ENCODE results near the gene HOXC6. TPM values are rescaled to one million over a fixed set of nuclear protein-coding genes. Genes with fewer than 3 reads are reported as not detected.

HOXC6 gene
- total RNA-seq, 1 experiment from 2014 or later = 2.8 TPM

DNA sequence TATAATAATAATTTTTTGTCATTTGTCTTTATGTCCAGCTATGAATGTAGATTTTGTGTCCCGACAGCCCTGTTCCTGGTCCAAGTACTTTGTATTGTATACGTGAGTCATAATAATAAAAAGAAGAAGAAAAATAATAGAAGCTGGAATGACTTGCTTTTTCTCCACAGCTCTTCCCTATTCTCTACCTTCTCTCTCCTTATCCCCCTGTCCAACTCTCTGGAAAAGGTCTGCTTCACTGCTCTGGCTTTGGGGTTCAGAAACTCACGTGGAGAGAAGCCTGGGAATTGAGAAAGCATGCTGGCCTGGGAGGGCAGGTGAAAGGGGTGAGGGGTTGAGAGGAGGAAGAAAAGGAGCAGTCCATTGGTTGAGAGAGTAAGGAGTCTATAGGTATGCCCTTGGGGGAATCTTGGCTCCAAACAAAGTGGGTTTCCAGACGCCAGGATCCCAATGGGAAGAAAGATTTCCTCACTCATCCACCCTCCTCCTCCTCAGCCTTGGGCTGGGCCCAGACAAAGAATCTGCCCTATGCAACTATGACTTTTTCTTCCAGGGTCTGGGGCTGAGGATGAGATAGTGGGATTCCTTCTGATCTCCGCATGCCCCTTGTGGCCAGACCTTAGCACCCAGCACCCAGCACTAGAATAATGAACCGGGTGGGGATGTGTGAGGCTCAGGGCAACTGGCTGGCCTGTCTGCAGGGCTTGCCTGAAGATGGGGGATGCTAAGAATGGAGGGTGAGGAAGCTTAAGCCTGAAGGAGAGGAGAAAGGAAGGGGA lies 15.4 kb upstream of the HOXC6 start:
- intact Hi-C loops (cut with micrococcal nuclease) = no loop called here
- ChIA-PET POLR2A (ENCODE audit: unreplicated experiment) (interaction anchor here (0.6 kb wide), 2 partner anchors 14 to 15 kb away, joined by 4 to 7 read pairs; partner anchors contain the start of gene HOXC6), CTCF (interaction anchor here (0.5 to 1.0 kb wide), 3 partner anchors 28 to 188 kb away, joined by 3 to 8 read pairs (median 4); partner anchors contain the start of gene HOXC10)
- Histone ChIP-seq H3K4me2 (ENCODE audit: low read length) (peak overlapping the region; percentile 16; the same call in 1 of the 2 replicates), H3K9ac (ENCODE audit: low read length) (no peak overlapping the region), H3K4me3 (ENCODE audit: low read length) (no peak overlapping the region), H3K36me3 (ENCODE audit: low read depth, low read length) (no peaks in the 10 kb centered on the region), H2AFZ (ENCODE audit: low read length) (no peak overlapping the region), H3K9me3 (ENCODE audit: low read length) (no peaks in the 10 kb centered on the region), H4K20me1 (ENCODE audit: low read length) (no peaks in the 10 kb centered on the region), H3K9me2 (replicated peaks; ENCODE audit: low read length) (no peaks in the 10 kb centered on the region), H3F3A (ENCODE audit: low read length, unreplicated experiment) (no peaks in the 10 kb centered on the region), H3K79me2 (ENCODE audit: low read length) (peaks cover 33% of the 10 kb centered on the region), H3K27me3 (ENCODE audit: low read length) (no peaks in the 10 kb centered on the region), H3K27ac (ENCODE audit: low read length) (0 out of 2 replicates have a peak overlapping the region, but pooled peaks have one; percentile 10), H3K4me1 (ENCODE audit: insufficient read depth, low read length) (peaks cover 49% of the 10 kb centered on the region)
- no TSS peak for BruUV-seq (replicated peaks)
- peak; percentile 33 for DNase-seq
- TF ChIP-seq EZH2 (IDR thresholded peaks at IDR 0.05; ENCODE audit: low read length, unreplicated experiment) = no peak
- TF ChIP-seq, protein P1, sequence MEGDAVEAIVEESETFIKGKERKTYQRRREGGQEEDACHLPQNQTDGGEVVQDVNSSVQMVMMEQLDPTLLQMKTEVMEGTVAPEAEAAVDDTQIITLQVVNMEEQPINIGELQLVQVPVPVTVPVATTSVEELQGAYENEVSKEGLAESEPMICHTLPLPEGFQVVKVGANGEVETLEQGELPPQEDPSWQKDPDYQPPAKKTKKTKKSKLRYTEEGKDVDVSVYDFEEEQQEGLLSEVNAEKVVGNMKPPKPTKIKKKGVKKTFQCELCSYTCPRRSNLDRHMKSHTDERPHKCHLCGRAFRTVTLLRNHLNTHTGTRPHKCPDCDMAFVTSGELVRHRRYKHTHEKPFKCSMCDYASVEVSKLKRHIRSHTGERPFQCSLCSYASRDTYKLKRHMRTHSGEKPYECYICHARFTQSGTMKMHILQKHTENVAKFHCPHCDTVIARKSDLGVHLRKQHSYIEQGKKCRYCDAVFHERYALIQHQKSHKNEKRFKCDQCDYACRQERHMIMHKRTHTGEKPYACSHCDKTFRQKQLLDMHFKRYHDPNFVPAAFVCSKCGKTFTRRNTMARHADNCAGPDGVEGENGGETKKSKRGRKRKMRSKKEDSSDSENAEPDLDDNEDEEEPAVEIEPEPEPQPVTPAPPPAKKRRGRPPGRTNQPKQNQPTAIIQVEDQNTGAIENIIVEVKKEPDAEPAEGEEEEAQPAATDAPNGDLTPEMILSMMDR (conservative IDR thresholded peaks at IDR 0.05; ENCODE audit: low read depth, low read length) = no peak
- peak; percentile 5; the same call in 1 of the 2 replicates for ATAC-seq

DNA sequence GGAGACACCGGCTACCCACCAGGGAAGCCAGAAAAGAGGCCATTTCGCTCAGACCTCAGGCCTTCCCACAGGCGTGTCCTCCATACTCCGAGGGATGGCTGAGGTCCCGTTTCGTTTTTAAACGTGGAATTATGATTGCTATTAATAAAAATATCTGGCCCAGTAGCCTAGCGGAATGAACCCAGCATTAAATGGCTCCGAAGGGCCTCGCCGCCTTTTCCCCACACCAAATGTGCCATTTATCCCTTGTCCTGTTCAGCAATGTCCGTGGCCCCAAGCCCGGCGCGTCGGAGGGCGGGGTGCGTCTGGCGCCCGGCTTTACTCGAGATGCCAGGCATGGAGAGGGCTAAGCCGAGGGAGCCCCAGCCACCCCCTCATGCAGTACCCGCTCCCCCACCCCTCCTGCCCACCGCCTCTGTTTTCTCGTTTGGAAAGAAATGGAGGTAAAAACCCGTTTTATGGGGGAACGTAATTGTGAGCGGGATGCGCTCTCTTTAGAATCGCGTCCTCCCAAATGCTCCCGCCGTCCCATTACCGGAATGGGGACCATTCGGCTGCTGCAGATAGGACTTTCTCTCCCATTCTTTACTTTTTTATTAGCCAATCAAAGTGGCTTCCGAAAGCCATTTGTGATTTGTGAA lies 13.7 kb upstream of the HOXC6 start:
- no peak overlapping the region for H3K27ac ChIP-seq (ENCODE audit: low read length)
- intact Hi-C loops (cut with micrococcal nuclease) = no loop called here
- no peaks in the 10 kb centered on the region for H3K9me2 ChIP-seq (replicated peaks; ENCODE audit: low read length)
- H4K20me1 ChIP-seq (ENCODE audit: low read length) = no peaks in the 10 kb centered on the region
- DNase-seq (no peak), ATAC-seq (no peak)
- no peaks in the 10 kb centered on the region for H3K36me3 ChIP-seq (ENCODE audit: low read depth, low read length)
- no peaks in the 10 kb centered on the region for H3F3A ChIP-seq (ENCODE audit: low read length, unreplicated experiment)
- no TSS peak for BruUV-seq (replicated peaks)
- H3K79me2 ChIP-seq (ENCODE audit: low read length) = peaks cover 44% of the 10 kb centered on the region
- H3K4me2 ChIP-seq (ENCODE audit: low read length) = no peak overlapping the region
- H3K27me3 ChIP-seq (ENCODE audit: low read length) = no peaks in the 10 kb centered on the region
- ChIA-PET POLR2A (ENCODE audit: unreplicated experiment) (no interaction called here), CTCF (no interaction called here)
- no peaks in the 10 kb centered on the region for H3K9me3 ChIP-seq (ENCODE audit: low read length)
- no peak overlapping the region for H3K9ac ChIP-seq (ENCODE audit: low read length)
- TF ChIP-seq, protein P1 (conservative IDR thresholded peaks at IDR 0.05; ENCODE audit: low read depth, low read length) = no peak
- H3K4me1 ChIP-seq (ENCODE audit: insufficient read depth, low read length) = peaks cover 50% of the 10 kb centered on the region
- no peak overlapping the region for H2AFZ ChIP-seq (ENCODE audit: low read length)
- no peak overlapping the region for H3K4me3 ChIP-seq (ENCODE audit: low read length)

All from PC-3 (cell line).